Measurements from ENCODE around the gene CBFB.

DNA sequence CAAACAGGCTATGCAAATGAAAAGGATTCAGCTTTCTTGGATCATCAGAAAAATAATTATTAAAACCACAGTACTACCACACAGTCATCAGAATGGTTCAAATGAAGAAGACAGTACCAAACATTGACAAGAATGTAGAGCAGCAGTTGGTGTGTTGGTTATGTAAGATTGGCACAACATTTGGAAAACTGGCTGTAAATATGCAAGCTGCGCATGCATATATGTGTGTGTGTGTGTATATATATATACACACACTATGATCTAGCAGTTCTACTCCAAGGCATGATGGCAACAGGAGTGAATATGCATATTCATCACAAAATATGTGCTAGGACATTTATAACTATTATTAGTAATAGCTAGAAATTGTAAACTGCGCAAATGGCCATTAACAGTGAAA, 46.4 kb downstream of the CBFB start:
- TF ChIP-seq, protein P1, sequence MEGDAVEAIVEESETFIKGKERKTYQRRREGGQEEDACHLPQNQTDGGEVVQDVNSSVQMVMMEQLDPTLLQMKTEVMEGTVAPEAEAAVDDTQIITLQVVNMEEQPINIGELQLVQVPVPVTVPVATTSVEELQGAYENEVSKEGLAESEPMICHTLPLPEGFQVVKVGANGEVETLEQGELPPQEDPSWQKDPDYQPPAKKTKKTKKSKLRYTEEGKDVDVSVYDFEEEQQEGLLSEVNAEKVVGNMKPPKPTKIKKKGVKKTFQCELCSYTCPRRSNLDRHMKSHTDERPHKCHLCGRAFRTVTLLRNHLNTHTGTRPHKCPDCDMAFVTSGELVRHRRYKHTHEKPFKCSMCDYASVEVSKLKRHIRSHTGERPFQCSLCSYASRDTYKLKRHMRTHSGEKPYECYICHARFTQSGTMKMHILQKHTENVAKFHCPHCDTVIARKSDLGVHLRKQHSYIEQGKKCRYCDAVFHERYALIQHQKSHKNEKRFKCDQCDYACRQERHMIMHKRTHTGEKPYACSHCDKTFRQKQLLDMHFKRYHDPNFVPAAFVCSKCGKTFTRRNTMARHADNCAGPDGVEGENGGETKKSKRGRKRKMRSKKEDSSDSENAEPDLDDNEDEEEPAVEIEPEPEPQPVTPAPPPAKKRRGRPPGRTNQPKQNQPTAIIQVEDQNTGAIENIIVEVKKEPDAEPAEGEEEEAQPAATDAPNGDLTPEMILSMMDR (IDR thresholded peaks at IDR 0.05): no peak
- TF ChIP-seq POLR2A (IDR thresholded peaks at IDR 0.05): no peak

Data from lower leg skin (tissue), 3 donors.